ENCODE results near the gene TUT4. TPM values are rescaled to one million over a fixed set of nuclear protein-coding genes. Genes with fewer than 3 reads are reported as not detected.
A peak's percentile ranks its signal among the peaks of the same experiment; 100 is the strongest.

Gene TUT4
- total and polyA plus RNA-seq, 2 donors (not counting 3 experiments of a cell fraction or from before 2014, with no cell fraction given), result 24.7 to 41.2 TPM

DNA sequence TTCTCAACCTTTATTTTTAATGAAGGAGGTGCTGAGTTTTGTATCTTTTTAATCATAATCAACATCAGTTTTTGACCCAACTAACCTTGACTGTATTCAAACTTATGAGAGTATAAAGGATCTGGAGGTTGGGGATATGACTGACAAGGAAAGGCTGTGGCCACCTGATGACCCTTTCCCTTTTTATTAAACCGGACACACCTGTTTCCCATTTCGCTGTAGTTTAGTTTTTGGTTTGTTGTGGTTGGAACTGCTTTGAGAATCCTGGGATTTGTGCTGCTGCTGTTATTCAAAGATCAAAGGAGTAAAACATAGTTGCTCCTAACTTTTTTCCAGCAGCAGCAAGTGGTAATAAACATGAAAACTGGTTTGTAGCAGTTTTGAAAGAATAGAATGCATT is 136.1 kb downstream of the TUT4 start:
- Histone ChIP-seq H3K9me3 (replicated peaks; ENCODE audit: control insufficient read depth, insufficient read depth, low read length) (no peaks in the 10 kb centered on the region), H3K4me3 (replicated peaks in 1 of 3; ENCODE audit: insufficient read depth in 1 of 3, low read depth in 1 of 3, low read length in 3 of 3) (no peak overlapping the region), H3K79me2 (ENCODE audit: control insufficient read depth, insufficient read depth, low read length) (no peaks in the 10 kb centered on the region), H3K9ac (replicated peaks; ENCODE audit: extremely low read depth, insufficient read depth, low read length) (no peak overlapping the region), H3K27me3 (ENCODE audit: control insufficient read depth in 2 of 2, insufficient read depth in 2 of 2, low read length in 2 of 2) (no peaks in the 10 kb centered on the region), H3K4me2 (ENCODE audit: insufficient read depth, low read length) (no peak overlapping the region), H3K27ac (ENCODE audit: insufficient read depth, low read depth, low read length) (no peak overlapping the region), H3K4me1 (ENCODE audit: control insufficient read depth, extremely low read depth, insufficient read depth, low read length) (no peaks in the 10 kb centered on the region), H3K36me3 (ENCODE audit: control insufficient read depth in 2 of 2, extremely low read depth in 1 of 2, insufficient read depth in 2 of 2, low read length in 2 of 2) (peaks cover 15 to 25% of the 10 kb centered on the region in 2 experiments), H4K20me1 (replicated peaks; ENCODE audit: control insufficient read depth, extremely low read depth, insufficient read depth, low read length) (no peaks in the 10 kb centered on the region), H3K9me1 (replicated peaks; ENCODE audit: control insufficient read depth, extremely low read depth, insufficient read depth, low read length) (no peaks in the 10 kb centered on the region), H2AFZ (ENCODE audit: low read depth, low read length) (no peak overlapping the region)
- CTCF ChIA-PET, result no interaction called here
- peak; percentile 71 for DNase-seq (ENCODE audit: low read depth, low spot score)
- BruUV-seq (replicated peaks), result no TSS peak
- peak; percentile 40 for FAIRE-seq
- TF ChIP-seq MYC (IDR thresholded peaks at IDR 0.05; ENCODE audit: low read depth, low read length) (no peak), POLR2A (IDR thresholded peaks at IDR 0.05; ENCODE audit: low read depth, low read length) (no peak), POLR2AphosphoS5 (IDR thresholded peaks at IDR 0.05; ENCODE audit: insufficient read depth, low read depth, low read length) (no peak), GATA2 (IDR thresholded peaks at IDR 0.05; ENCODE audit: insufficient read depth, insufficient read length, low read depth, low read length) (no peak), EZH2 (IDR thresholded peaks at IDR 0.05; ENCODE audit: borderline replicate concordance, low read depth, low read length, severe bottlenecking) (no peak), MAX (IDR thresholded peaks at IDR 0.05; ENCODE audit: insufficient read depth, insufficient read length) (no peak), CTCF (IDR thresholded peaks at IDR 0.05; ENCODE audit: extremely low read depth in 1 of 2, insufficient read depth in 1 of 2, low read depth in 1 of 2, low read length in 2 of 2) (no peak), FOS (IDR thresholded peaks at IDR 0.05; ENCODE audit: borderline replicate concordance, insufficient read depth, low read length) (no peak), JUN (IDR thresholded peaks at IDR 0.05; ENCODE audit: borderline replicate concordance, insufficient read depth, insufficient read length, low read depth) (no peak)
- dilution Hi-C loops (cut with MboI; ENCODE audit: extremely low pct_ligation_motif_present, low sequenced_read_pairs), result no loop called here
- intact Hi-C loops (cut with micrococcal nuclease), result no loop called here
- POLR2A ChIA-PET, result no interaction called here

Data from endothelial cell of umbilical vein (primary cell).